Activated naive CD8-positive, alpha-beta T cell treated with anti-CD3 and anti-CD28 coated beads, Interleukin-2, amount 50 U/mL, for 16 hours (primary cell): ENCODE results near the gene SRGAP1.
A peak's percentile ranks its signal among the peaks of the same experiment; 100 is the strongest.
"Not testable (repeated sequence)": the region's sequence is repeated elsewhere in the genome, so short reads cannot be mapped to it uniquely, and the experiment has no call there.

Source experiments
- DNase-seq: peaks from one replicate; pipeline ENCODE4 v3.0.0-alpha.2; 2020; ENCODE audit warnings: low read depth, low spot score

SRGAP1 gene

GRCh38 chr12:63836936-63837335 is 7.6 kb upstream of the SRGAP1 start:
- no peak for DNase-seq

- no peak for DNase-seq
Measured at GRCh38 chr12:63838411-63838810, 6.1 kb upstream of the SRGAP1 start.

GRCh38 chr12:63841011-63841410 is 3.5 kb upstream of the SRGAP1 start:
- no peak for DNase-seq

GRCh38 chr12:63841571-63841970 is 2.9 kb upstream of the SRGAP1 start:
- no peak for DNase-seq

- DNase-seq, result not testable (repeated sequence)
Measured at GRCh38 chr12:63842750-63843149, 1.8 kb upstream of the SRGAP1 start.

- no peak for DNase-seq
Measured at GRCh38 chr12:63843254-63843720, 1.2 kb upstream of the SRGAP1 start.

GRCh38 chr12:63843721-63844390 is 644 bp upstream of the SRGAP1 start:
- DNase-seq, result peak; percentile 64

- DNase-seq, result no peak
Measured at GRCh38 chr12:63845726-63846125, 1.2 kb downstream of the SRGAP1 start.

GRCh38 chr12:63846238-63846967 is 1.9 kb downstream of the SRGAP1 start:
- no peak for DNase-seq

- no peak for DNase-seq
Measured at GRCh38 chr12:63848450-63848849, 4.0 kb downstream of the SRGAP1 start.

GRCh38 chr12:63849106-63849620 is 4.7 kb downstream of the SRGAP1 start:
- DNase-seq, result no peak

- no peak for DNase-seq
Measured at GRCh38 chr12:63849641-63850040, 5.1 kb downstream of the SRGAP1 start.

GRCh38 chr12:63853978-63854377 is 9.5 kb downstream of the SRGAP1 start:
- no peak for DNase-seq

GRCh38 chr12:63855299-63855698 is 10.8 kb downstream of the SRGAP1 start:
- no peak for DNase-seq

GRCh38 chr12:63857771-63858670 is 13.5 kb downstream of the SRGAP1 start:
- DNase-seq, result no peak

- not testable (repeated sequence) for DNase-seq
Measured at GRCh38 chr12:63859880-63860279, 15.4 kb downstream of the SRGAP1 start.

GRCh38 chr12:63862187-63862968 is 17.9 kb downstream of the SRGAP1 start:
- no peak for DNase-seq

- DNase-seq, result no peak
Measured at GRCh38 chr12:63862969-63863230, 18.4 kb downstream of the SRGAP1 start.

GRCh38 chr12:63863658-63864453 is 19.4 kb downstream of the SRGAP1 start:
- DNase-seq, result no peak

- DNase-seq, result no peak
Measured at GRCh38 chr12:63864454-63864706, 19.9 kb downstream of the SRGAP1 start.

- no peak for DNase-seq
Measured at GRCh38 chr12:63865448-63865847, 20.9 kb downstream of the SRGAP1 start.
